Stimulated activated CD8-positive, alpha-beta memory T cell treated with anti-CD3 and anti-CD28 coated beads, Interleukin-7, amount 100 ng/mL, for 1 hour (primary cell): ENCODE data around the gene SERPINB6.
A peak's percentile ranks its signal among the peaks of the same experiment; 100 is the strongest.
"Not testable (repeated sequence)": the region's sequence is repeated elsewhere in the genome, so short reads cannot be mapped to it uniquely, and the experiment has no call there.

Experiments used
- DNase-seq, 2 donors: peaks; one replicate each; pipeline ENCODE4 v3.0.0-alpha.2; 2020; ENCODE audit warnings: low read depth in 2 of 2

The SERPINB6 gene

DNA sequence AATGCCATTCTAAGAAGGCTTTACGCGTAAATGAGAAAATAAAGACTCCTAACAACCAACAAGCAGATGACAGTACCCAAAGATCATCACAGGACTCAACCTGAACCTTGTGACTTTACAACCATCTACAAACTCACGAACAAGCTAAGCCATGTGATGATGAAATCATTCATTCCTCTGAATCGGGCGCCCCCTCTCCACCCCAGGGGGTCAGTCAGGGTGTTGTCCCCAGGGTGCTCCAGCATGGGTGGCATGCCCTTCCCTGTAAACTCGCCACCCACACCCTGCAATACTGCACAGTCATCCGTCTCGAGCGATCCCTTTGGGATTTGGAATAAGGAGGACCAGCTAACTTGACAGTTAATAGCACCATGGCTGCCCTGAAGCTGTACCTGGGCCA lies 12.6 kb downstream of the SERPINB6 start:
- DNase-seq = no peak

DNA sequence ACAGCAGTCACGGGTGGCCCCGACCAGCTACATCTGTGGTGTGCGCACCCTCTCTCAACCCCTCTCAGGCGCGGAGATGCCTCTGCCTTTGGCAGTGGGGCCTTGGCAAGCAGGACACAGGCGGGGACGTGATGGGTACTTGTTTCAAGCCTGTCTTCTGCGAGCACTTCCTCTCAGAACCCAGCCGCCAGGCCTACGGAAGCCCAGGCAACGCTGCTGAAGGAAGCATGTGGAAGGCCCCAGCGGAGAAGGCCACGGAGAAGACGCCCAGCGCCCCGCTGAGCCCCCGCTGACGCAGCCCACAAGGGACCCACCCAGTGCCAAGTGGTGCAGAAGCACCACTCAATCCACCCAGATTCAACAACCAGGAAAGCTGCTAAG lies 13.0 kb downstream of the SERPINB6 start:
- no peak for DNase-seq

DNA sequence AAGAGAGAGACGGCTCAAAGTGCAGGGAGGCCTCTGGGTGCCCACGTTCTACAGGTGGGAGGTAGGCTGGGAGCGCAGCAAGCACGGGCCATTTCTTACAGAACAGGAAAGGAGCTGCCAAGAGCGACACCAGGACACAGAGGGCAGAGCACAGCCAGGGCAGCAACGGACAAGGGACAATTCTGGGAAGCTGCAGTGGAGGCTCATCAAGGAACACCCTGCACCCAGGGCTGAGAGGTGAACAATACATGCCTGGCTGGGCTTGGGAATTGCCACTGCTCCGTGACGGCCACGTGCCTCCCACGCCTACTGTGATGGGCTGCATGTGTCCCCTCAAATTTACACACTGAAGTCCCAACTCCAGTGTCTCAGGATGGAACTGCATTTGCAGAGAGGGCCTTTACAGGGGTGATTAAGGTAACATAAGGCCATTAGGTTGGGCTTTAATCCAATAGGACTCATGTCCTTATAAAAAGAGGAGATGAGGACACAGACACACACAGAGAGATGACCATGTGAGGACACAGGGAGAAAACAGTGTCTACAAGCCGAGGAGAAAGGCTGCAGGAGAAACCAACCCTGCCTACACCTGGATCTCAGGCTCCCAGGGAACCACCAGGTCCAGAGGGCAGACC lies 13.6 kb downstream of the SERPINB6 start:
- no peak for DNase-seq

DNA sequence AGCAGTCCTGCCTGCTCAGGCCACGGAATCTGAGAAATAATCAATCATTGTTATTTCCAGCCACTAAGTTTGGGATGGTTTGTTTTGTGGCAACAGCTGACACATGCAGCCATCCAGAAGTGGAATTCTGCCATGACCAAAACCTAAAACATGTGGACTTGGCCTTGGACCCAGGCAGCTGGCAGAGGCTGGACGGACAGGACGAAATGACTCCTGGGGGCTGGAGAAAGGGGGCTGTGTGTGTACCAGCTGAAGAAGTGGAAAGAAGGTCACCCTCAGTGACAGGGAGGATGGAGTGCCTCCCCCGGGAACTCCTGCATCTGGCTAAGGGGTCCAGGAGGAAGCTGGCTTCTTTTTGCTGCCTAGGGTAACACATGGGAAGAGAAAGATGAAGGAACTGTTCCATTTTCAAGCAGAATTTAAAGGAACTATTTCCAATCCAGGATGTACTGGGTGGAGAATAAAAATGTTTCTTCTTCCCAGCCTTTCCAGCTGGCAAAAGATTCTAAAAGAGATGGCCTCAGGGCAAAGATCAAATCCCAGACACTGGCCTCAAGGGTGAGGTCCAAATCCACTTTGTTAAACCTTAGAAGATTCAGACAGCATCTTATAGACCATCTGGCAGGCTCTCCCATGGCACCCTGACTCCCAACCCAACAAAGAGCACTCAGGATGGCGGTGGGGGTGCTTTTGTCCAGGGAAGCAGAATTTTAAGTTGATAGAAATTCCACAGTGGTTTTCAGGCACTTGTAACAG lies 14.3 kb downstream of the SERPINB6 start:
- no peak for DNase-seq

DNA sequence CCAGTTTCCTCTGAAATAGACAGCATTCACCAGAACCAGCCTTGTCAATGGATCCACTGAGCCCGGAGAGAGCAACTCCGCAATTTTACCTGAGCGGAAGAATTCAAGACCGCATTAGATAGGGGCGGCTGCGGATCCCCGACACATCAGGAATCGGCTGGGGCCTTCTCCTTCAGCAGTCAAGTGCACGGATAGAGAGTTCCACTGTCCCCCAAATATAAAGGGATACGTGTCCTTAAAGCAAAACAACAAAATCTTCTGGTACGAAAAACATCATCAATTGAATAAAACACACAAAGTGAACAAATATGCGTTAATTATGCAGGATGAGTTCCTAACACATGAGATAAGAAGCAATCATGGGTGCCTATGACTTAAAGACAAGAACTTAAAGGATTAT lies 18.3 kb downstream of the SERPINB6 start:
- DNase-seq = no peak

DNA sequence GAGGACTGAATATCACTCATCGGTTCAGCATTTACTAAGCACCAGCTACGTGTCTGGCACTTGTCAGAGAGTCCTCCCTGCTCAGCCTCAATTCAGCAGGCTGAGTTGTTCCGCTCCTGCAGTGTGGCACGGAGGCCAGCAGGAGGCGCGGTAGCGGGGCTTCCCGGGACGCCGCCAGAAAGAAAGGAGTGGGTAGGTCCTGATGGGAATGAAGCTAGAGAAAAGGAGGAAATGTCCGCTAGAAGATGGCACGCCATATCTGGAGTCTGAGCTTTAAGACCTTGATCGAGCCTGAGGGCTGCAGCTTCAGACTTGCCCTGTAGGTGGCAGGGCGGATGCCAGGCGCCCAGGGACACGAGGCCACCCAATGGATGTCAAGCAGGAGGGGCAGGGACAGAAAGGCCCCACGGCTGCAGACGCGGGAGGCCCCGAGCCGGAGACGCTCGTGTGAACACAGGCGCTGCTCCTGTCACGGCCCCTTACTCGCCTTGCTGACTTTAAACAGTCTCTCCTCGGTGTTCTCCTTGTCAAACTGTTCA lies 18.7 kb downstream of the SERPINB6 start:
- DNase-seq = peak in 1 of 2 donors; percentile 29

DNA sequence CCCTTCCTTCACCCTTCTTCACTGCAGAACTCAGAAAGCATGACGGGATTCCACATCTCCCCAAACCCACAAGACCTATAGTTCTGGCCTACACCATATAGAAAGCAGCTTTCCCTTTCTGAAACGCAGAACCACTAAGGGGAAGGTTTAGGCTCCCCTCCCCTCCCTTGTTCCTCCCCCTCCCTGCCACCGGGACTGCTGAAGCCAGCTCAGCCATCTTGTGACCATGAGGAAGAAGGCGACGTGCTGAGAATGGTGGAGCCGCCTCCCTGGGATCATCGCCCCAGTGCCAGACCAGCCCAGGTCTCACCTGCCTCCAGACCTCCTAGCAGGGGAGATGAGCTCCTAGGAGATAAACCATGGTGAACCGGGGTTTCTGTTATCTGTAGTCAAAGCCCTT lies 19.6 kb downstream of the SERPINB6 start:
- DNase-seq = no peak

DNA sequence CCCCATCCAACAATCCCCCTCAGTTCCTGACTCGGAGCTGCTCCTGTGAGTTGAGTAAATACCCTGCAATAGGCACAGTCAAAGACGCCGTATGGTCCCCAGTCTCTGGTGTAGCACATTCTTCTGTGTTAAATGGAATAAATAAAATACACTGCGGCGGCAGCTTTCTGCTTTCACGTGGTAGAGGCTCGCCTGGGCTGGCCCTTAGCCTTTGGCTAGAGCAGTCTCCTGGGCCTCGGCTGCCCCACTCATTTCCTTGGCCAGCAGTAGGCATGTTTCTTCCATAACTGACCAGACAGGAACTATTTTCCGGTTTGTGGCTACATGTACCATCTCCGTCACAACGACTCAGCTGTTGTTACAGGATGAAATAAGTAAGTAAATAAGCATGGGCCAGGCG lies 20.7 kb downstream of the SERPINB6 start:
- no peak for DNase-seq

DNA sequence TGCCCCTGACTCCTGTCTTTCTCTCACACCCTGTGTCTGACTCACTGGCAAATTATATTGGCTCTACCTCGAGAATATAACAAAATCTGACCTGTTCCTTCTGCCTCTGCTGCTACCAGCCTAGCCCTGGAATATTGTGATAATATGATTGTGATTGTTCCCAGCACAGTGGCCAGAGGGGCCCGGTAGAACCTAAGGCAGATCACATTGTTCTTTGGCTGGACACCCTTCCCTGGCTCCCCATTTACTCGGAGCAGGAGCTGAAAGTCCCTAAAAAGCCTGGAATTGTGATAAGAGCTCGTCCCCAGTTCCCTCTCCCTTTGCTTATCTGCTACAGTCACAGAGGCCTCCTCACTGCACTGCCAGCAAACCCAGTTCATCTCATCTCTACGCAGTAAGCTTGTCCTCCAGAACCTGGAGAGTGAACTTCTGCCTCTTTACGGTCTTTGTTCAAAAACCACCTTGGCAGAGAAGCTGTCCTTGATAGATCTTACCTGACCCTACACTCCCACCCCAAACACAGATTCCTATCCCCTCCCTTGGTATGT lies 21.8 kb downstream of the SERPINB6 start:
- DNase-seq = no peak

DNA sequence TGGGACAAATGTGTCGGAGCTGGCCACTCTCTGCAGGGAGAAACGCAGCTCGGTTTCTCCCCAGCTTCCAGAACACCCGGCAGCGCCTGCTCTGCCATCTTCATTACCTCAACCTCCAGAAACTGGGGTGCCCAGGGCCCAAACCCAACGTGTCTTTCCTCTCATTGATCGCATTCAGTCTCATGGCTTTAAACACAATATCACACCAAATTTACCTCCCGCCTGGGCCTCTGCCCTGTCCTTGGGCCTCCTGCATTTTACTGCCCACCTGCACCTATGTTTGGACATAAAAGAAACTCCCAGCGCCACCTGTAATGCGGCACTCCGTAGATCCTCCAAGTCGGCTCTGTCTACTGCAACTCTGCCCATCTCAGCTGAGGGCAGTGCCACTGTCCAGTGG lies 22.2 kb downstream of the SERPINB6 start:
- DNase-seq = no peak

DNA sequence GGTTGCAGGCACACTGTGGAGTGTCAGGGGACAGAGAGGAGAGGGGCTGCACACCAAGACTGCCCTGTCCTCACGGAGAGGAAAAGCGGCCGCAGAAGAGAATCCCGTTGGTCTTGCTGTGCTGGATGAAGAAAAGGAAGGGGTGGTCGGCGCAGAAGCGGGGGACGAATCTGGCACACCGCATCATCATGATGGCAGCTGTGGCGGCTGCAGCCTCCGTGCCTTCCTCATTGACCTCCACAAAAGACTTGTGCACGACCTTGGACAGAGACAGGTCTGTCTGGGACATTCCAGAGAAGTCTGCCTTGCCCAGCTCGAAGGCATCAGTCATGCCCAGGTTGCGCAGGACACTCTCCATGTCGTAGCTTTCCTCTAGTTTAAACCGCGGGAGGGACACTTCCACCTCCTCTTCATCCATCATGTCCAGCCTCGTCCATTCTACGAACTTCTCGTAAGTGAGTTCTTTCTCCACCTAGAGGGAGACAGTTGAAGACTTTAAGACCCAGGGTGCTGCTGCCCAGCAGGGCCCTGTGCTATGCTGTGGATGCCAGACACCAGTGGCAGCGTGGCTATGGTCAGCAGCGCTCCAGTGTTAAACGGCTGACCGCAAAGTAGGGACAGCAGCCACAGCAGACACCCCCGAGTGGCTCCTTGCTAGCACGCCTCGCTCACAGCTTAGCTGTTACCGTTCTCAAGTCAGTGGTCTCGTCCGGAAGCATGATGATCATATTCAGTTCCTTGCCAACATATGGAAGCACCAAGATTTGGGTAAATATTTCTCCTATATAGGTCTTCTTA lies 22.9 kb downstream of the SERPINB6 start:
- DNase-seq = no peak

DNA sequence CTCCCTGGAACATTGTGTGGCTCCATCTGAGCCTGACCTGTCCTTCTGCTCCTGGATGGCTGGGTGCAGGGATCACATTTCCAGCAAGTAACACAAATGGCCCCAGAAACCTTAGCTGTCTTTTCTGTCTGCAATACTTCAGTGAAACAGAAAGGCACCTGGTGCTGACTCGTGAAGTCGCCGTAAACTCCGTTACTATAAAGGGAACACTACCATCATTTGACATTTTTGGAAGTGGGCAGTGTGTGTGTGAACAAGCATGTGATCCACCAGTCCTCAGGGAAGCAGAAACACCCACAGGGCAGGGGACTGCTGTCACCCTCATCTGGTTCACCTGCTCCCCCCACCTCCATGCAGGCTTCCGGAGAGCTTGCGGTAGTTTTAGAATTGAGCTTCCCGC lies 23.9 kb downstream of the SERPINB6 start:
- DNase-seq = no peak

DNA sequence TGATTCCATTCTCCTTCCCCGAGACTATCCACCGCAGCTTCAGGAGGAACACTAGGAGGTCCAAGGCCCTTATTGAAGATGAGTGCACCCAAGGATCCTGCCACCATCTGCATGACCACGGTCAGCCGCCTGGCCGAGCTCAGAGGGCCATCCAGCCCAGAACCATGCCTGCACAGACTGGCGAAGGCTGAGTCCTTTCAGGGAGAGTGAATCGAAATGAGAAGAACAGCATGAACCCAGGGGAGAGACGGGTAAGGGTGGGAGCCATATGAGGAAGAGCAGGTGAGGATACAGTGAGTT lies 26.3 kb downstream of the SERPINB6 start:
- DNase-seq = no peak

DNA sequence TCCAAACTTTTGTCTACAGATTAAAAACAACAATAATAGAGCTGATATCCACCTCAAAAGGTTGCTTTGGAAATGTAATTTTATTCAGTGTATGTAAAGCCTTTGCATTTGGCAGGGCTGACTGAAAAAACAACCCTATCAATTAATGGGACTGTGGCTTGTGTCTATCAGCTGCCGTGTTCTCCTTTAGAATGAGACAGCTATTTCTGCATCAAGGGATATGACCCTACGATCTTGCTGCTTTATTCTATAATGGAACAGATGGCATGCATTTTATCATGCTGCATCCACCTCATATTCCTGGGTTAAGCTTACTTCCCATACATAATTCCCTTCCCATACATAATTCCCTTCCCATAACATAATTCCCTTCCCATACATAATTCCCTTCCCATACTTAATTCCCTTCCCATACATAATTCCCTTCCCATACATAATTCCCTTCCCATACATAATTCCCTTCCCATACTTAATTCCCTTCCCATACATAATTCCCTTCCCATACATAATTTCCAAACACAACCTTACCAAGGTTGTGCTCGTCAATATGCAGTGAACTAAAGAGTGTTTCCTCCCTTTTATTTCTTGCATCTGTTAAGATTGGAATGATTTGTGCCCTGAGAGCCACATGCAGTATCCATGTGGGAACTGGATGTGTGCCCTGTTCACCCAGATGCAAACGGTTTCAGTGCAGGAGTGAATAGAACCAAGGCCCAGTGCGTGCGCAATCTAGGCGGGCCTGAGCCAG lies 26.8 kb downstream of the SERPINB6 start:
- no peak for DNase-seq

DNA sequence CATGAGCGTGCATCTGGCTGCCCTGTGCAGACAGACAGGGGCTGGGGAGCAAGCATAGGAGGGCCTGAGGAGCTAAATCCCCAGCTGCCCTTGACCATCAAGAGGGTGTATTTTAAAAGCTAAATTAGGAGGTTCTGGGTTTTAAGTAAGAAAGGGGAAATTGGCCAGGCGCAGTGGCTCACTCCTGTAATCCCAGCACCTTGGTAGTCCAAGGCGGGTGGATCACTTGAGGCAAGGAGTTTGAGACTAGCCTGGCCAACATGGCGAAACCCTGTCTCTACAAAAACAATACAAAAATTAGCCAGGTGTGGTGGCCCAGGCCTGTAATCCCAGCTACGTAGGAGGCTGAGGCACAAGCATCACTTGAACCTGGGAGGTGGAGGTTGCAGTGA lies 27.8 kb downstream of the SERPINB6 start:
- DNase-seq = no peak

DNA sequence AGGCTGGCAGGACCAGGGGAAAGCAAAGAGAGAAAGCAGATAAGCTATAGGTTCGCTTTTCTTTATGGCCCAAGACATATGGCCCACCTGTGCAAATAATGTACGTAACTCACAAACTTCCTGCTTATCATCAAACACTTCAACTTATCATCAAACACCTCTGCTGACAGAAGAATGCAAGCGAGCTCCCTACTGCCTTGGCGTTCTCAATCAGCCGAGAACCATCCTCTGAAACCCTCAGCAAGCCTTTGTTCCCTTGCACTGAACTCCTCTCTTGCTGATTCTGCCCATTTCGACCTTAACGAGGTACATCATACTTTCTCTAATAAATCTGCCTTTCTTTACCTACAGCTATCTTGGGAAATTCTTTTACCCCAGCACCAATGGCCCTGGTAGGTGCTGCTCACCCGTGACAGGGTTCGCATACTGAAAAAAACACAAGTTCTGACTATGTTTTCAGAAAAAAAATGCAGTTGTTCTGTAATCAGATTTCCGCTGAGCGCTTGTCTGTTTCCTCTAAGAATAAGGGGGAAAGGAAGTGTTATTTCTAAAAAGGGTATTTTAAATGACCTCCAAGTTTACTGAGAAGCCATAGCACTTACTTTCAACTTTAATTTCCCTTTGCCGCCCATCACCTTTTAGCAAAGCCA lies 28.3 kb downstream of the SERPINB6 start:
- DNase-seq = no peak

DNA sequence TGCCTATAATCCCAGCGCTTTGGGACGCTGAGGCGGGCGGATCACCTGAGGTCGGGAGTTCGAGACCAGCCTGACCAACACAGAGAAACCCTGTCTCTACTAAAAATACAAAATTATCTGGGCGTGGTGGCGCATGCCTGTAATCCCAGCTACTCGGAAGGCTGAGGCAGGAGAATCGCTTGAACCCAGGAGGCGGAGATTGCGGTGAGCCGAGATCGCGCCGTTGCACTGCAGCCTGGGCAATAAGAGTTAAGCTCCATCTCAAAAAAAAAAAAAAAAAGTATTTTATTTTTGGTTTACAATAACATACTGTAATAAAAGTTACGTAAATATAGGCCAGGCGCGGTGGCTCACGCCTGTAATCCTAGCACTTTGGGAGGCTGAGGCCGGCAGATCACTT lies 29.3 kb downstream of the SERPINB6 start:
- not testable (repeated sequence) for DNase-seq

DNA sequence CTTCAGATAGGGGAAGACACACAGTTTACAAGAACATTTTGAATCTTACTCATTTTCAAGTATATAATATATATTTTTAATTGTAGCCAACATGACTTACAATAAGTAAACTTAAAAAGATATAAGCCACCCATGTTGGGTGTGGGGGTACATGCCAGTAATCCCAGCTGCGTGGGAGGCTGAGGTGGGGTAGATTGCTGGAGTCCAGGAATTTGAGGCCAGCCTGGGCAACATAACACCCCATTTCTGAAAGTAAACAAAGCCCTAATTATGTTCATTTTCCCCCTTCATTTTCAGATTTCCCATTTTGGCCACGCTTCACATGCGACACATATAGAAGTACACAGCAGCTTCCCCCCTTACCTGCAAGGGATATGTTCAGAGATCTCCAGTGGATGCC lies 30.5 kb downstream of the SERPINB6 start:
- DNase-seq = no peak

DNA sequence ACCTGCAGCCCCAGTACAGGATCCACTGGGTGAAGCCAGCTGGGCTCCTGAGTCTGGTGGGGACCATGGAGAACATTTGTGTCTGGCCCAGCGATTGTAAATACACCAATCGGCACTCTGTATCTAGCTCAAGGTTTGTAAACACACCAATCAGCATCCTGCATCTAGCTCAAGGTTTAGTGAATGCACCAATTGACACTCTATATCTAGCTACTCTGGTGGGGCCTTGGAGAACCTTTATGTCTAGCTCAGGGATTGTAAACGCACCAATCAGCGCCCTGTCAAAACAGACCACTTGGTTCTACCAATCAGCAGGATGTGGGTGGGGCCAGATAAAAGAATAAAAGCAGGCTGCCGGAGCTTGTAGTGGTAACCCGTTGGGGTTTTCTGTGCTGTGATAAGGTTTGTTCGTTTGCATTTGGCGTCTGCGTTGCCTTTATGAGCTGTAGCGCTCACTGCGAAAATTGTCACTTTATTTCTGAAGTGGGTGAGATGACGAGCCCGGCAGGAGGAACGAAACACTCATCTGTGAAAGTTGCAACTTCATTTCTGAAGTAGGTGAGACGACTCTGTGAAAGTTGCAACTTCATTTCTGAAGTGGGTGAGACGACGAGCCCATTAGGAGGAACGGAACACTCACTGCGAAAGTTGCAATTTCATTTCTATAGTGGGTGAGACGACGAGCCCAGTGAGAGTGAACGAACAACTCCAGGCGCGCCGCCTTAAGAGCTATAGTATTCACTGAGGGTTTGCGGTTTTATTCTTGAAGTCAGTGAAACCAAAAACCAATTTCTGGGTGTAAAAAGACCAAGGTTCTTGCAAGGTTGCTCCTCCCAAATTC lies 31.1 kb downstream of the SERPINB6 start:
- peak; percentile 29 to 31 for DNase-seq

DNA sequence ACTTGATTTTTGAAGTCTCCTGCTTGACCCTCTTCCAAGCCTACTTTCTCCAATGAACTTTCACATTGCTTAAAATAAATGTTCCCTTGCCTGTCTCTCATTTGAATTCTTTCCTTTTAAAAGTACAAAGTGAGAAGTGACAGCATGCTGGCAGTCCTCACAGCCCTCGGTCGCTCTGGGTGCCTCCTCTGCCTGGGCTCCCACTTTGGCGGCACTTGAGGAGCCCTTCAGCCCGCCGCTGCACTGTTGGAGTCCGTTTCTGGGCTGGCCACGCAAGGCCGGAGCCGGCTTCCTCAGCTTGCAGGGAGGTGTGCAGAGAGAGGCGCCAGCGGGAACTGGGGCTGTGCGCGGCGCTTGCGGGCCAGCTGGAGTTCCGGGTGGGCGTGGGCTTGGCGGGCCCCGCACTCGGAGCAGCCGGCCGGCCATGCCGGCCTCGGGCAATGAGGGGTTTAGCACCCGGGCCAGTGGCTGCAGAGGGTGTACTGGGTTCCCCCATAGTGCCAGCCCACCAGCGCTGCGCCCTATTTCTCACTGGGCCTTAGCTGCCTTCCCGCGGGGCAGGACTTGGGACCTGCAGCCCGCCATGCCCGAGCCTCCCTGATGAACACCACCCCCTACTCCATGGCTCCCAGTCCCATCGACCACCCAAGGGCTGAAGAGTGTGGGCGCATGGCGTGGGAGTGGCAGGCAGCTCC lies 31.9 kb downstream of the SERPINB6 start:
- DNase-seq = no peak
